MM.1S (cell line): Measurements from ENCODE around the gene OSCP1.

Experiments
- DNase-seq: peaks from one replicate; pipeline ENCODE4 v3.0.0-alpha.2; 2015
- H2AFZ ChIP-seq: fragments of 300-600 bp; sonication (generic); 2 replicates; pipeline ENCODE4 v1.6.0; 2016; ENCODE audit warnings: antibody characterized with exemption, low read length
- H3F3A ChIP-seq: fragments of 300-600 bp; sonication (generic); 2 replicates; pipeline ENCODE4 v1.6.1; 2016; ENCODE audit warnings: mild to moderate bottlenecking, antibody characterized with exemption, low read length, moderate library complexity, mixed read lengths; ENCODE audit not compliant: insufficient read depth
- H3K27ac ChIP-seq: fragments of 300-600 bp; sonication (generic); 2 replicates; pipeline ENCODE4 v1.5.1; 2016; ENCODE audit warnings: mild to moderate bottlenecking, low read length
- H3K27me3 ChIP-seq: fragments of 300-600 bp; sonication (generic); replicated peaks from 2 replicates; pipeline ENCODE4 v1.6.0; 2016; ENCODE audit warnings: low read length; ENCODE audit not compliant: insufficient read depth
- H3K36me3 ChIP-seq: fragments of 300-600 bp; sonication (generic); replicated peaks from 2 replicates; pipeline ENCODE4 v1.6.1; 2016; ENCODE audit warnings: mild to moderate bottlenecking, low read length, mixed read lengths; ENCODE audit not compliant: insufficient read depth
- H3K4me1 ChIP-seq: fragments of 300-600 bp; sonication (generic); 2 replicates; pipeline ENCODE4 v1.6.1; 2016; ENCODE audit warnings: low read length, mixed read lengths
- H3K4me2 ChIP-seq: fragments of 300-600 bp; sonication (generic); 2 replicates; pipeline ENCODE4 v1.6.0; 2016; ENCODE audit warnings: low read depth, low read length
- H3K4me3 ChIP-seq: fragments of 300-600 bp; sonication (generic); 2 replicates; pipeline ENCODE4 v1.5.1; 2016; ENCODE audit warnings: low read length, mixed read lengths
- H3K79me2 ChIP-seq: fragments of 300-600 bp; sonication (generic); 2 replicates; pipeline ENCODE4 v1.6.1; 2016; ENCODE audit warnings: mixed run types, low read length, mixed read lengths
- H3K9ac ChIP-seq: fragments of 300-600 bp; sonication (generic); 2 replicates; pipeline ENCODE4 v1.6.1; 2016; ENCODE audit warnings: low read length, mixed read lengths
- H3K9me2 ChIP-seq: fragments of 300-600 bp; sonication (generic); replicated peaks from 2 replicates; pipeline ENCODE4 v1.6.1; 2016; ENCODE audit warnings: mild to moderate bottlenecking, low read length, mixed read lengths; ENCODE audit not compliant: insufficient read depth
- H3K9me3 ChIP-seq: fragments of 300-600 bp; sonication (generic); replicated peaks from 2 replicates; pipeline ENCODE4 v1.6.1; 2016; ENCODE audit warnings: mild to moderate bottlenecking, low read length, mixed read lengths; ENCODE audit not compliant: insufficient read depth
- H4K20me1 ChIP-seq: fragments of 300-600 bp; sonication (generic); 2 replicates; pipeline ENCODE4 v1.6.1; 2016; ENCODE audit warnings: mild to moderate bottlenecking, low read length, moderate library complexity, mixed read lengths; ENCODE audit not compliant: insufficient read depth
- EZH2 ChIP-seq: fragments of 300-600 bp; sonication (generic); optimal IDR thresholded peaks from 2 replicates; pipeline ENCODE3; 2017; ENCODE audit warnings: low read depth, mild to moderate bottlenecking, antibody characterized with exemption, low read length, mixed read lengths
- EZH2phosphoT487 ChIP-seq: fragments of 300-600 bp; sonication (generic); IDR thresholded peaks from 2 replicates; pipeline ENCODE4 v1.6.1; 2018; ENCODE audit warnings: antibody characterized with exemption, low read length
- TF ChIP-seq, protein P1 (sequence below): fragments of 300-600 bp; sonication (generic); IDR thresholded peaks from 2 replicates; pipeline ENCODE4 v1.5.1; 2016; ENCODE audit warnings: antibody characterized with exemption, low read length, mixed read lengths

OSCP1 gene

DNA sequence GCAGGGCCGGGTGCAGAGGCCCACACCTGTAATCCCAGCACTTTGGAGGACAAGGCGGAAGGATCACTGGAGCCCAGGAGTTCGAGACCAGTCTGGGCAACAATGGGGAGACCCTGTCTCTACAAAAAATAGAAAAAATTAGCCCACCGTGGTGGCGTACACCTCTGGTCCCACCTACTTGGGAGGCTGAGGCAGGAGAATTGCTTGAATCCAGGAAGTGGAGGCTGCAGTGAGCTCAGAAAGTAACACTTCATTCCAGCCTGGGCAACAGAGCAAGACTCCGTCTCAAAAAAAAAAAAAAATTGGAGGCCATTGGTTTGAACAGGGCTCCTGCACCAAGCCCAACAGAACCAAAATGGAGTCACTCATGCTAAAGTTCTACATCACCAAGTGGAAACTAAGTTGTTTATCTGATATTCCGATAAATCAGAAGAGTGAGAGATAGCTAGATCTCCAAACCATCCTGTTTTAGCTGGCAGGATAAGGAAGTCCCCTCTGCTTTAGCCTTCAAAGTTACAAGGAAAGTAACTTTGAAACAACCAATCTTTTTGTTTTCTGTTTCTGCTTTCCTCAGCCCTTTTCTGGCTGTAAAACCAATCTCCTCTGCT, 51.8 kb downstream of the OSCP1 start:
- Histone ChIP-seq H2AFZ (peak overlapping the region; percentile 90), H3K9me2 (no peaks in the 10 kb centered on the region), H3K9ac (peak overlapping the region; percentile 81; the same call in 1 of the 2 replicates), H3K27me3 (no peaks in the 10 kb centered on the region), H3K36me3 (no peaks in the 10 kb centered on the region), H3K27ac (no peak overlapping the region), H3K4me3 (peak overlapping the region; percentile 77; the same call in 1 of the 2 replicates), H3K4me2 (peak overlapping the region; percentile 84), H3K9me3 (no peaks in the 10 kb centered on the region), H3K79me2 (peaks cover 27% of the 10 kb centered on the region), H4K20me1 (no peaks in the 10 kb centered on the region), H3K4me1 (peaks cover 2% of the 10 kb centered on the region; the same call in 1 of the 2 replicates), H3F3A (no peaks in the 10 kb centered on the region)
- DNase-seq, result no peak
- TF ChIP-seq, protein P1, sequence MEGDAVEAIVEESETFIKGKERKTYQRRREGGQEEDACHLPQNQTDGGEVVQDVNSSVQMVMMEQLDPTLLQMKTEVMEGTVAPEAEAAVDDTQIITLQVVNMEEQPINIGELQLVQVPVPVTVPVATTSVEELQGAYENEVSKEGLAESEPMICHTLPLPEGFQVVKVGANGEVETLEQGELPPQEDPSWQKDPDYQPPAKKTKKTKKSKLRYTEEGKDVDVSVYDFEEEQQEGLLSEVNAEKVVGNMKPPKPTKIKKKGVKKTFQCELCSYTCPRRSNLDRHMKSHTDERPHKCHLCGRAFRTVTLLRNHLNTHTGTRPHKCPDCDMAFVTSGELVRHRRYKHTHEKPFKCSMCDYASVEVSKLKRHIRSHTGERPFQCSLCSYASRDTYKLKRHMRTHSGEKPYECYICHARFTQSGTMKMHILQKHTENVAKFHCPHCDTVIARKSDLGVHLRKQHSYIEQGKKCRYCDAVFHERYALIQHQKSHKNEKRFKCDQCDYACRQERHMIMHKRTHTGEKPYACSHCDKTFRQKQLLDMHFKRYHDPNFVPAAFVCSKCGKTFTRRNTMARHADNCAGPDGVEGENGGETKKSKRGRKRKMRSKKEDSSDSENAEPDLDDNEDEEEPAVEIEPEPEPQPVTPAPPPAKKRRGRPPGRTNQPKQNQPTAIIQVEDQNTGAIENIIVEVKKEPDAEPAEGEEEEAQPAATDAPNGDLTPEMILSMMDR, result no peak
- no peak for TF ChIP-seq EZH2
- TF ChIP-seq EZH2phosphoT487, result no peak

- Histone ChIP-seq H3K4me3 (peak within 1 kb of the TSS; percentile 77), H3K27ac (peak within 1 kb of the TSS; percentile 54; the same call in 1 of the 2 replicates), H3K9me3 (no peaks in the 10 kb centered on the region)
Observed at GRCh38 chr1:36397378-36398230, 52.6 kb downstream of the OSCP1 start, which contains the start of gene LSM10. LSM10 (minus strand) TSS chr1:36397908; CDS start chr1:36394129, 3,779 bp downstream.

GRCh38 chr1:36397083-36397377, 53.2 kb downstream of the OSCP1 start:
- H3K27ac ChIP-seq, result peak overlapping the region; percentile 54; the same call in 1 of the 2 replicates
- H3K4me3 ChIP-seq, result peak overlapping the region; percentile 77
- no peaks in the 10 kb centered on the region for H3K36me3 ChIP-seq
- peak overlapping the region; percentile 84 for H3K4me2 ChIP-seq
- peaks cover 27% of the 10 kb centered on the region for H3K79me2 ChIP-seq
- no peaks in the 10 kb centered on the region for H3K27me3 ChIP-seq
- H3K9ac ChIP-seq, result peak overlapping the region; percentile 81
- H3K4me1 ChIP-seq, result peaks cover 2% of the 10 kb centered on the region; the same call in 1 of the 2 replicates
- TF ChIP-seq EZH2 (no peak), EZH2phosphoT487 (no peak)
- TF ChIP-seq, protein P1, result no peak
- H3F3A ChIP-seq, result no peaks in the 10 kb centered on the region
- no peaks in the 10 kb centered on the region for H3K9me2 ChIP-seq
- no peaks in the 10 kb centered on the region for H3K9me3 ChIP-seq
- no peaks in the 10 kb centered on the region for H4K20me1 ChIP-seq
- H2AFZ ChIP-seq, result peak overlapping the region; percentile 90
- no peak for DNase-seq

More at GRCh38 chr1:36397378-36398230, 52.6 kb downstream of the OSCP1 start, which contains the start of gene LSM10:
- Histone ChIP-seq H3K9me2 (no peaks in the 10 kb centered on the region), H3K79me2 (peaks cover 27% of the 10 kb centered on the region), H4K20me1 (no peaks in the 10 kb centered on the region), H3K9ac (peak within 1 kb of the TSS; percentile 81), H3F3A (no peaks in the 10 kb centered on the region), H3K36me3 (no peaks in the 10 kb centered on the region), H3K27me3 (no peaks in the 10 kb centered on the region), H2AFZ (peak within 1 kb of the TSS; percentile 90), H3K4me1 (peaks cover 2% of the 10 kb centered on the region; the same call in 1 of the 2 replicates), H3K4me2 (peak within 1 kb of the TSS; percentile 84)
- no peak for TF ChIP-seq EZH2
- no peak for TF ChIP-seq EZH2phosphoT487
- TF ChIP-seq, protein P1, result no peak
- DNase-seq, result peak; percentile 95
